ENCODE data around the gene KRT84. TPM values are rescaled to one million over a fixed set of nuclear protein-coding genes. Genes with fewer than 3 reads are reported as not detected.
"Not testable (repeated sequence)": the region's sequence is repeated elsewhere in the genome, so short reads cannot be mapped to it uniquely, and the experiment has no call there.

The KRT84 gene
- total RNA-seq, 1 donor from 2014 or later, result not detected

DNA sequence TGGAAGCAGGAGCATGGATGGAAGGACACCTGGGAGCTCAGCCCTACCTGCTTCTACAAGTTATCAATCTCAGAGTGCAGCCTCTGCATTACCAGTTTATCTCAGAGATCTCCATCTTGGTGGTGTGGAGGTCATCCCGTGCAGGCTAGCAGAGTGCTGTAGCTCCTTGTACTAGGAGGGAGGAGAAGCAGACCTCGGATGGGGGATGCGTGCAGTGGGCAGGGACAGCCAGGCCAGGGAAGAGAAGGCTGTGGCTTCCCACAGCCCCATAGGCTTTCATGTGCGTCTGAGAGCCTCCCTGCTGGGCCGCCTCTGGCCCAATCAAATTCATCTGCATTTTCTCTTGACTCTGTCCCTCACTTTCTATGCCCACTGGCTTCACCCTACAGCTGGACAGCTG, 29.5 kb upstream of the KRT84 start:
- Histone ChIP-seq H3K36me3 (ENCODE audit: control insufficient read depth, insufficient read depth, low read length) (no peaks in the 10 kb centered on the region), H3K27me3 (ENCODE audit: control insufficient read depth, insufficient read depth, low read length) (no peaks in the 10 kb centered on the region), H3K4me3 (ENCODE audit: low read depth, low read length) (no peak overlapping the region)
- TF ChIP-seq, protein P1, sequence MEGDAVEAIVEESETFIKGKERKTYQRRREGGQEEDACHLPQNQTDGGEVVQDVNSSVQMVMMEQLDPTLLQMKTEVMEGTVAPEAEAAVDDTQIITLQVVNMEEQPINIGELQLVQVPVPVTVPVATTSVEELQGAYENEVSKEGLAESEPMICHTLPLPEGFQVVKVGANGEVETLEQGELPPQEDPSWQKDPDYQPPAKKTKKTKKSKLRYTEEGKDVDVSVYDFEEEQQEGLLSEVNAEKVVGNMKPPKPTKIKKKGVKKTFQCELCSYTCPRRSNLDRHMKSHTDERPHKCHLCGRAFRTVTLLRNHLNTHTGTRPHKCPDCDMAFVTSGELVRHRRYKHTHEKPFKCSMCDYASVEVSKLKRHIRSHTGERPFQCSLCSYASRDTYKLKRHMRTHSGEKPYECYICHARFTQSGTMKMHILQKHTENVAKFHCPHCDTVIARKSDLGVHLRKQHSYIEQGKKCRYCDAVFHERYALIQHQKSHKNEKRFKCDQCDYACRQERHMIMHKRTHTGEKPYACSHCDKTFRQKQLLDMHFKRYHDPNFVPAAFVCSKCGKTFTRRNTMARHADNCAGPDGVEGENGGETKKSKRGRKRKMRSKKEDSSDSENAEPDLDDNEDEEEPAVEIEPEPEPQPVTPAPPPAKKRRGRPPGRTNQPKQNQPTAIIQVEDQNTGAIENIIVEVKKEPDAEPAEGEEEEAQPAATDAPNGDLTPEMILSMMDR (IDR thresholded peaks at IDR 0.05; ENCODE audit: insufficient read depth, low read length, poor library complexity, severe bottlenecking), result no peak
- no peak for DNase-seq (ENCODE audit: low read depth)

DNA sequence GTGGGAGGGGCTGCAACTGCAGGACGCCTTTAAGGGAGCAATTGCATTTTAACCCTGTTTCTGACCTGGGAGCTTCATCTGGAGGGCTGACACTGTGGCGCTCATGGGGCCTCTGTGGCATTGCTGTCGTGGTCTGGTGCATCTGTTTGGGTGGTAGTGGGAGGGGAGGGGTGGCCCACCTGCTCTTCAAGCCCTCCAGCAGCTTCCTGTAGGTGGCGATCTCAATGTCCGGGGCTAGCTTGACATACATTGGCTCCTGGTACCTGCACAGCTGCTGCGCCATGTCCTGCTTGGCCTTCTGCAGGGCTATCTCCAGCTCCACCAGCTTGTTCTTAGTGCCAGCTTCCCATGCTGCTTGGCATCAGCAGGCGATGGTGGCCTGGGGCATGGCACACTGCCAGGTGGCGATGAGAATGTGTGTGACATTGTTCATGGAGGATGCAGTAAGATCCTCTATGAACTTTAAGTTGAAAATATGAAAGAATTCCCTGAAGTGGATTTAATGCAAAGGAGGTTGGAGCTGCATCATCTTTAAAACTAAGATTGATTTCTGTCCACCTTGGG, 28.4 kb upstream of the KRT84 start:
- TF ChIP-seq, protein P1 (IDR thresholded peaks at IDR 0.05; ENCODE audit: insufficient read depth, low read length, poor library complexity, severe bottlenecking), result no peak
- H3K4me3 ChIP-seq (ENCODE audit: low read depth, low read length), result no peak overlapping the region
- no peaks in the 10 kb centered on the region for H3K27me3 ChIP-seq (ENCODE audit: control insufficient read depth, insufficient read depth, low read length)
- DNase-seq (ENCODE audit: low read depth), result no peak
- no peaks in the 10 kb centered on the region for H3K36me3 ChIP-seq (ENCODE audit: control insufficient read depth, insufficient read depth, low read length)

DNA sequence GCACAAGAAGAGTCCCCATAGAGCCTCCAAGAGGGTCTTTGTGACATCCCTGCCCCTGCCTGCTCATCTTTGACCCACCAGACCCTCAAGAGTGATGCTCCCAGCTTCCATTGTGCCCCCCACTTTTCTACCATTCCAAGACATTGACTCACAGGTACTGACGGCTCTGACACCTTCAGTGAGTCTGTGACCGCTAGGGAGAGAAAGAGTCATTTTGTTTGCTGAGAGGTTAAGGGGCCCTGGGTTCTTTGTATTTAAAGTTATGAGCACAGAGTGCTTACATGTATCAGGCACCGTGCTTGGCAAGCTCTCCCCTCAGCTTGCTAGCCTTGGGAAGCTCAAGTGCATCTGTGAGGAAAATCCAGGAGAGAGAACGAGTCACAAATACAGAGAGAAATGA, 27.8 kb upstream of the KRT84 start:
- DNase-seq (ENCODE audit: low read depth), result no peak
- H3K27me3 ChIP-seq (ENCODE audit: control insufficient read depth, insufficient read depth, low read length), result no peaks in the 10 kb centered on the region
- H3K4me3 ChIP-seq (ENCODE audit: low read depth, low read length), result no peak overlapping the region
- no peaks in the 10 kb centered on the region for H3K36me3 ChIP-seq (ENCODE audit: control insufficient read depth, insufficient read depth, low read length)
- TF ChIP-seq, protein P1 (IDR thresholded peaks at IDR 0.05; ENCODE audit: insufficient read depth, low read length, poor library complexity, severe bottlenecking), result no peak

DNA sequence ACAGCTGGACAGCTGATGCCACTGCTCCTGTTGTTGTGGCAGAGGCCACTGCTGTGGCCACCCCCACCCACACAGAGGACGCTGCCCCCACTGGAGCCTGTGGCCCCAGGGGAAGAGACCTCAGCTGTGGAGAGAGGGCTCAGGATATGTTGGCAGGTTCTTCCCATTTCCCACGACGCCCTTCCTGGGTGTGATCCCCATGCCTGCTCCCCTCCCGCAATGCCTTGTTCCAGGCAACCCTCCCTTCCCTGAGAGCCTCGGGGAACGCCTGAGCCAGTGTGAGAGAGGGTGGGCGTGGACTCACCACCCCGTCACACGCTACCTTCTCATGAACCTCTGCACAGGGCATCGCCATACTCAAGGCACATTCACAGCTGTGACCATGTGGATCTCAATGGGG, 26.4 kb upstream of the KRT84 start:
- no peaks in the 10 kb centered on the region for H3K27me3 ChIP-seq (ENCODE audit: control insufficient read depth, insufficient read depth, low read length)
- no peak overlapping the region for H3K4me3 ChIP-seq (ENCODE audit: low read depth, low read length)
- H3K36me3 ChIP-seq (ENCODE audit: control insufficient read depth, insufficient read depth, low read length), result no peaks in the 10 kb centered on the region
- DNase-seq (ENCODE audit: low read depth), result no peak
- TF ChIP-seq, protein P1 (IDR thresholded peaks at IDR 0.05; ENCODE audit: insufficient read depth, low read length, poor library complexity, severe bottlenecking), result no peak

DNA sequence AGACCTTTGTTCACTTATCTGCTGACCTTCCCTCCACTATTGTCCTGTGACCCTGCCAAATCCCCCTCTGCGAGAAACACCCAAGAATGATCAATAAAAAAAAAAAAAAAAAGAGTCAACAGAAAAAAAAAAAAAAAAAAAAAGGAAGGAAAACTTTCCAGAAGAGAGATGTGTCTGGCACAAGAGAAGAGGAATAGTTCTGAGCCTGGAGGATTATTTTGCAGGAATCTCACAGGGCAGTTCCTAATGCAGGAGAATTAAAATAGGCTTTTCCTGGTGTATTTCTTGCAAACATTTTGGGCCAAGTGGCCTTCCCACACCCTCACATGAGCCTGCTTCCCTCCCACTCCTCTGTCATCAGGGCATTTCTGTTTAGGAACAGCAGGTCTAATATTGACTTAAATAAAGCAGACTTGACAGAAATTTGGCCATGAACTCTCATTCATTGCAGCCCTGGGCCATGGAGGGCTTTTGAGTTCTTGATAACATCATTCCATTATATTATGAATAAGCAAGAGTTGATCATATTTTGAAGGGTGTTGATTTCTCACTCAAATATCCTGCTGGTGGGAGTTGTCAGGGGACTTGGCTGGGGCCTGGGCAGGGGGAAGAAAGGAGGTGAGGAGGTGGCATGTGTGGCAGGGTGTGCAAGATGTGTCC, 25.3 kb upstream of the KRT84 start:
- H3K36me3 ChIP-seq (ENCODE audit: control insufficient read depth, insufficient read depth, low read length); H3K4me3 ChIP-seq (ENCODE audit: low read depth, low read length); H3K27me3 ChIP-seq (ENCODE audit: control insufficient read depth, insufficient read depth, low read length); DNase-seq (ENCODE audit: low read depth): not testable (repeated sequence)

DNA sequence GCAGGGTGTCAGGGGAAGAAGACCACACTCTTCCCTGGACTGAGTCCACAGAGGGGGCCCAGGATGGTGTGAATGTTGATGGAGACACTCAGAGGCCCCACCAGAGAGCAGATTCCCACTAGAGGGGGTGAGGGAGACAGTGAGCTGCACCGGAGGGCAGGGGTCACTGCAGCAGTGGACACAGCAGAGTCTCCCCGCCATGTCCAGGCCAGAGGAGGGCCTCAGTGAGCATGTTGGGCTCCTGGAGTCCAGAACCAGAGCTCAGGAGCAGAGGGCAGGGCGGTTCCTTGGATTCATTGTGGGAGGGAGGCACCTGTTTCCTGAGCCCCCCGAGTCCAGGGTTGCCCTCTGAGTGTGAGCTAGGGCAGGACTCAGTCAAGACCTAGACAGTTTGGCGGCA, 22.5 kb upstream of the KRT84 start:
- DNase-seq (ENCODE audit: low read depth), result no peak
- Histone ChIP-seq H3K4me3 (ENCODE audit: low read depth, low read length) (no peak overlapping the region), H3K36me3 (ENCODE audit: control insufficient read depth, insufficient read depth, low read length) (no peaks in the 10 kb centered on the region), H3K27me3 (ENCODE audit: control insufficient read depth, insufficient read depth, low read length) (peaks cover 8% of the 10 kb centered on the region)
- TF ChIP-seq, protein P1 (IDR thresholded peaks at IDR 0.05; ENCODE audit: insufficient read depth, low read length, poor library complexity, severe bottlenecking), result no peak

Data from kidney epithelial cell (primary cell).